ENCODE results near the gene NCBP3.
"Not testable (repeated sequence)": the region's sequence is repeated elsewhere in the genome, so short reads cannot be mapped to it uniquely, and the experiment has no call there.

NCBP3 gene

GRCh38 chr17:3879591-3880417 is 33.8 kb upstream of the NCBP3 start:
- no peak for DNase-seq (ENCODE audit: low spot score)

GRCh38 chr17:3879186-3879585 is 33.1 kb upstream of the NCBP3 start:
- DNase-seq (ENCODE audit: low spot score), result no peak

- no peak for DNase-seq (ENCODE audit: low spot score)
Observed at GRCh38 chr17:3877220-3877619, 31.2 kb upstream of the NCBP3 start.

GRCh38 chr17:3875317-3875716 is 29.3 kb upstream of the NCBP3 start:
- no peak for DNase-seq (ENCODE audit: low spot score)

- DNase-seq (ENCODE audit: low spot score), result no peak
Observed at GRCh38 chr17:3873862-3874261, 27.8 kb upstream of the NCBP3 start.

- no peak for DNase-seq (ENCODE audit: low spot score)
Observed at GRCh38 chr17:3870871-3871306, 24.8 kb upstream of the NCBP3 start.

GRCh38 chr17:3867606-3868005 is 21.6 kb upstream of the NCBP3 start:
- no peak for DNase-seq (ENCODE audit: low spot score)

- no peak for DNase-seq (ENCODE audit: low spot score)
Observed at GRCh38 chr17:3867106-3867505, 21.1 kb upstream of the NCBP3 start.

GRCh38 chr17:3866276-3866675 is 20.2 kb upstream of the NCBP3 start:
- DNase-seq (ENCODE audit: low spot score), result no peak

GRCh38 chr17:3865176-3865575 is 19.1 kb upstream of the NCBP3 start:
- no peak for DNase-seq (ENCODE audit: low spot score)

GRCh38 chr17:3864534-3864933 is 18.5 kb upstream of the NCBP3 start:
- DNase-seq (ENCODE audit: low spot score), result no peak

GRCh38 chr17:3861761-3862681 is 16.0 kb upstream of the NCBP3 start:
- no peak for DNase-seq (ENCODE audit: low spot score)

- no peak for DNase-seq (ENCODE audit: low spot score)
Observed at GRCh38 chr17:3860939-3861700, 15.1 kb upstream of the NCBP3 start.

- DNase-seq (ENCODE audit: low spot score), result no peak
Observed at GRCh38 chr17:3859940-3860339, 13.9 kb upstream of the NCBP3 start.

GRCh38 chr17:3857261-3858105 is 11.4 kb upstream of the NCBP3 start:
- DNase-seq (ENCODE audit: low spot score), result no peak

- not testable (repeated sequence) for DNase-seq (ENCODE audit: low spot score)
Observed at GRCh38 chr17:3854204-3854603, 8.2 kb upstream of the NCBP3 start.

- DNase-seq (ENCODE audit: low spot score), result no peak
Observed at GRCh38 chr17:3852561-3852960, 6.5 kb upstream of the NCBP3 start.

GRCh38 chr17:3851461-3852100 is 5.5 kb upstream of the NCBP3 start:
- DNase-seq (ENCODE audit: low spot score), result no peak

GRCh38 chr17:3848229-3848835 is 2.3 kb upstream of the NCBP3 start:
- no peak for DNase-seq (ENCODE audit: low spot score)

GRCh38 chr17:3847165-3847670 is 1.2 kb upstream of the NCBP3 start:
- no peak for DNase-seq (ENCODE audit: low spot score)
